Endothelial cell of umbilical vein (primary cell): Measurements from ENCODE around the gene FLT1. TPM values are rescaled to one million over a fixed set of nuclear protein-coding genes. Genes with fewer than 3 reads are reported as not detected.

Source experiments
- BruUV-seq: library from RNA; stranded (reverse); fragments of 400-500 nt; replicated peaks from 2 replicates; lab custom pipeline; 2021; lab: Mats Ljungman, UMichigan
- CTCF ChIA-PET: fragments of 300-600, 350-600 bp; sonication (Branson Sonifier 250); formaldehyde crosslinking; loops from one replicate; lab custom pipeline; 2021; ENCODE audit warnings: antibody characterized with exemption, inconsistent platforms; lab: Charles Lee
- POLR2A ChIA-PET: fragments of 300-600, 350-600 bp; sonication (Branson Sonifier 250); formaldehyde crosslinking; loops from one replicate; lab custom pipeline; 2021; ENCODE audit warnings: antibody characterized with exemption, inconsistent platforms; lab: Charles Lee
- DNase-seq: peaks from one replicate; pipeline ENCODE4 v3.0.0-alpha.2; 2011; ENCODE audit warnings: low read depth, low spot score
- FAIRE-seq: peaks from 2 replicates; lab custom pipeline; 2011; peaks lifted over from hg19 to GRCh38; lab: Jason Lieb, UNC
- H2AFZ ChIP-seq: 2 replicates; pipeline ENCODE4 v1.6.0; 2012; ENCODE audit warnings: low read depth, low read length, control low read depth, inconsistent platforms
- H3K27ac ChIP-seq: 2 replicates; pipeline ENCODE4 v1.5.1; 2011; ENCODE audit warnings: low read depth, mild to moderate bottlenecking, control low read depth, low read length, moderate library complexity; ENCODE audit not compliant: insufficient read depth
- H3K27me3 ChIP-seq, 2 experiments: 2 replicates each; pipeline versions ENCODE4 v1.6.0 to v1.6.1; 2011; ENCODE audit warnings: low read length in 2 of 2, mixed read lengths in 1 of 2; ENCODE audit not compliant: control insufficient read depth in 2 of 2, insufficient read depth in 2 of 2
- H3K36me3 ChIP-seq, 2 experiments: 2 replicates in 1 of 2; 3 replicates in 1 of 2; pipeline ENCODE4 v1.5.1; 2011; ENCODE audit warnings: low read length in 2 of 2, mild to moderate bottlenecking in 1 of 2, moderate library complexity in 1 of 2; ENCODE audit not compliant: control insufficient read depth in 2 of 2, insufficient read depth in 2 of 2; ENCODE audit errors: extremely low read depth in 1 of 2
- H3K4me1 ChIP-seq: 3 replicates; pipeline ENCODE4 v1.5.1; 2011; ENCODE audit warnings: mild to moderate bottlenecking, low read length; ENCODE audit not compliant: control insufficient read depth, insufficient read depth; ENCODE audit errors: extremely low read depth
- H3K4me2 ChIP-seq: 2 replicates; pipeline ENCODE4 v1.6.1; 2011; ENCODE audit warnings: low read length, control low read depth, mixed read lengths; ENCODE audit not compliant: insufficient read depth
- H3K4me3 ChIP-seq, 3 experiments: fragments of 200-600 bp in 1 of 3; sonication (generic), shearing (Covaris generic) in 1 of 3; replicated peaks in 1 of 3; 2 replicates each; pipeline ENCODE4 v1.5.1; 2011 to 2016; ENCODE audit warnings: control low read depth in 3 of 3, low read length in 3 of 3, mild to moderate bottlenecking in 2 of 3, inconsistent platforms in 1 of 3, low read depth in 1 of 3, moderate library complexity in 1 of 3; ENCODE audit not compliant: insufficient read depth in 1 of 3
- H3K79me2 ChIP-seq: 2 replicates; pipeline ENCODE4 v1.6.0; 2012; ENCODE audit warnings: low read length, inconsistent platforms; ENCODE audit not compliant: control insufficient read depth, insufficient read depth
- H3K9ac ChIP-seq: replicated peaks from 2 replicates; pipeline ENCODE3; 2011; ENCODE audit warnings: low read length, control low read depth; ENCODE audit not compliant: insufficient read depth; ENCODE audit errors: extremely low read depth
- H3K9me1 ChIP-seq: replicated peaks from 3 replicates; pipeline ENCODE4 v1.6.0; 2011; ENCODE audit warnings: mild to moderate bottlenecking, low read length; ENCODE audit not compliant: control insufficient read depth, insufficient read depth; ENCODE audit errors: extremely low read depth
- H3K9me3 ChIP-seq: replicated peaks from 2 replicates; pipeline ENCODE4 v1.5.1; 2012; ENCODE audit warnings: low read length, inconsistent platforms; ENCODE audit not compliant: control insufficient read depth, insufficient read depth
- H4K20me1 ChIP-seq: replicated peaks from 2 replicates; pipeline ENCODE3; 2011; ENCODE audit warnings: mild to moderate bottlenecking, low read length; ENCODE audit not compliant: control insufficient read depth, insufficient read depth; ENCODE audit errors: extremely low read depth
- EZH2 ChIP-seq: IDR thresholded peaks from 2 replicates; pipeline ENCODE4 v1.6.1; 2012; ENCODE audit warnings: borderline replicate concordance, low read depth, mild to moderate bottlenecking, moderate library complexity, low read length, inconsistent platforms; ENCODE audit not compliant: severe bottlenecking
- FOS ChIP-seq: IDR thresholded peaks from 2 replicates; pipeline ENCODE4 v1.6.1; 2011; ENCODE audit warnings: mild to moderate bottlenecking, low read length, moderate library complexity, borderline replicate concordance; ENCODE audit not compliant: insufficient read depth
- GATA2 ChIP-seq: IDR thresholded peaks from 2 replicates; pipeline ENCODE4 v1.7.0; 2011; ENCODE audit warnings: low read depth, mild to moderate bottlenecking, moderate library complexity, mixed read lengths, low read length; ENCODE audit not compliant: insufficient read length, insufficient read depth
- JUN ChIP-seq: IDR thresholded peaks from 2 replicates; pipeline ENCODE4 v1.6.1; 2011; ENCODE audit warnings: borderline replicate concordance, low read depth; ENCODE audit not compliant: insufficient read length, insufficient read depth
- MYC ChIP-seq: IDR thresholded peaks from one replicate; pipeline ENCODE4 v1.6.1; 2011; ENCODE audit warnings: mild to moderate bottlenecking, low read depth, low read length
- POLR2A ChIP-seq: IDR thresholded peaks from 2 replicates; pipeline ENCODE4 v1.6.1; 2012; ENCODE audit warnings: low read depth, mild to moderate bottlenecking, control low read depth, low read length
- POLR2AphosphoS5 ChIP-seq: IDR thresholded peaks from 2 replicates; pipeline ENCODE4 v1.6.1; 2012; ENCODE audit warnings: low read depth, mild to moderate bottlenecking, control low read depth, low read length, moderate library complexity; ENCODE audit not compliant: insufficient read depth
- dilution Hi-C: fragments of 300-500 bp; cut with MboI; formaldehyde crosslinking; loops from one replicate; pipeline ENCODE4 v1.15.0; 2019; ENCODE audit warnings: low sequenced_read_pairs; ENCODE audit not compliant: extremely low pct_ligation_motif_present
- intact Hi-C: fragments of 100-400 bp; cut with micrococcal nuclease; formaldehyde crosslinking; loops from one replicate; pipeline ENCODE4 v1.10.0; 2022
- polyA plus RNA-seq, 4 experiments: library from polyadenylated mRNA; depleted of rRNA in 3 of 4; stranded (reverse) in 3 of 4; unstranded in 1 of 4; fragments of >200 nt; gene quantifications; 2 replicates each; pipeline versions ENCODE4 v1.2.1 to v1.2.3, GENCODE V29; 2011 to 2012; ENCODE audit warnings: missing spikeins in 1 of 4
- total RNA-seq: library from RNA; stranded (reverse); gene quantifications from 2 replicates; pipeline ENCODE4 v1.2.3, GENCODE V29; 2021
- TF ChIP-seq, protein P1 (sequence below), 2 donors: IDR thresholded peaks; 1 replicate in 1 of 2; 2 replicates in 1 of 2; pipeline ENCODE4 v1.5.1; 2011; ENCODE audit warnings: low read length in 2 of 2, mild to moderate bottlenecking in 2 of 2, moderate library complexity in 2 of 2, control low read depth in 1 of 2, inconsistent platforms in 1 of 2, low read depth in 1 of 2; ENCODE audit not compliant: insufficient read depth in 1 of 2; ENCODE audit errors: extremely low read depth in 1 of 2
- TF ChIP-seq, protein P2 (sequence below): IDR thresholded peaks from 2 replicates; pipeline ENCODE4 v1.6.1; 2011; ENCODE audit not compliant: insufficient read depth, insufficient read length

FLT1 gene
- total and polyA plus RNA-seq, 2 donors (not counting 3 experiments of a cell fraction or from before 2014, with no cell fraction given), result 16.0 to 104 TPM

DNA sequence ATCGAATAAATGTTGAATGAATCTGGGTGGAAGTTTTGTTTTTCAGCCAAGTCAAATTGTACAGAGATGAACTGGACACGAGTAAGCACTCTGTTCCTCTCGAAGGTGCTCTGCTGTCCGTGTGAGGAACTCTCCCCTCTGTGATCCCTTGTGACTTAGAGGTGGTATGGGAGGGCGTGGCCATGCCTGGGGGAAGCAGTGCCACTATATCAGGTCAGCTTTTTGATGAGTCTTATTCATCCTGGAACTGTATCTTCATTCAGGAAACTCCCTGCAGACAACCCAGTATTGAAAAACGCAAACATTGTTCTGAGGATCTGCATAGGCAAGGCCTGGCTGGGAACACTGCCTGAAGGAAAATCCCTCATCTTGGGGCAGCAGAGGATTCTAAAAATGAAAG, 45.7 kb upstream of the FLT1 start:
- POLR2A ChIA-PET, result no interaction called here
- CTCF ChIA-PET, result interaction anchor here (1.0 to 1.6 kb wide), 2 partner anchors 9 to 14 kb away, joined by 3 to 4 read pairs; no protein-coding TSS in a partner anchor
- no peak overlapping the region for H3K4me2 ChIP-seq
- no TSS peak for BruUV-seq
- dilution Hi-C loops, result no loop called here
- TF ChIP-seq EZH2 (no peak), FOS (no peak), POLR2AphosphoS5 (no peak), MYC (no peak), POLR2A (no peak), GATA2 (no peak), JUN (no peak)
- TF ChIP-seq, protein P1, sequence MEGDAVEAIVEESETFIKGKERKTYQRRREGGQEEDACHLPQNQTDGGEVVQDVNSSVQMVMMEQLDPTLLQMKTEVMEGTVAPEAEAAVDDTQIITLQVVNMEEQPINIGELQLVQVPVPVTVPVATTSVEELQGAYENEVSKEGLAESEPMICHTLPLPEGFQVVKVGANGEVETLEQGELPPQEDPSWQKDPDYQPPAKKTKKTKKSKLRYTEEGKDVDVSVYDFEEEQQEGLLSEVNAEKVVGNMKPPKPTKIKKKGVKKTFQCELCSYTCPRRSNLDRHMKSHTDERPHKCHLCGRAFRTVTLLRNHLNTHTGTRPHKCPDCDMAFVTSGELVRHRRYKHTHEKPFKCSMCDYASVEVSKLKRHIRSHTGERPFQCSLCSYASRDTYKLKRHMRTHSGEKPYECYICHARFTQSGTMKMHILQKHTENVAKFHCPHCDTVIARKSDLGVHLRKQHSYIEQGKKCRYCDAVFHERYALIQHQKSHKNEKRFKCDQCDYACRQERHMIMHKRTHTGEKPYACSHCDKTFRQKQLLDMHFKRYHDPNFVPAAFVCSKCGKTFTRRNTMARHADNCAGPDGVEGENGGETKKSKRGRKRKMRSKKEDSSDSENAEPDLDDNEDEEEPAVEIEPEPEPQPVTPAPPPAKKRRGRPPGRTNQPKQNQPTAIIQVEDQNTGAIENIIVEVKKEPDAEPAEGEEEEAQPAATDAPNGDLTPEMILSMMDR (IDR thresholded peaks at IDR 0.05; ENCODE audit: extremely low read depth in 1 of 2, insufficient read depth in 1 of 2, low read depth in 1 of 2, low read length in 2 of 2), result no peak
- TF ChIP-seq, protein P2, sequence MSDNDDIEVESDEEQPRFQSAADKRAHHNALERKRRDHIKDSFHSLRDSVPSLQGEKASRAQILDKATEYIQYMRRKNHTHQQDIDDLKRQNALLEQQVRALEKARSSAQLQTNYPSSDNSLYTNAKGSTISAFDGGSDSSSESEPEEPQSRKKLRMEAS, result no peak
- no peaks in the 10 kb centered on the region for H3K9me3 ChIP-seq
- no peaks in the 10 kb centered on the region for H3K27me3 ChIP-seq
- FAIRE-seq (no peak), DNase-seq (no peak)
- H3K79me2 ChIP-seq, result no peaks in the 10 kb centered on the region
- no peak overlapping the region for H3K27ac ChIP-seq
- H3K4me3 ChIP-seq, result no peak overlapping the region
- no peak overlapping the region for H3K9ac ChIP-seq
- no peaks in the 10 kb centered on the region for H4K20me1 ChIP-seq
- H3K4me1 ChIP-seq, result no peaks in the 10 kb centered on the region
- H3K36me3 ChIP-seq, result no peaks in the 10 kb centered on the region
- intact Hi-C loops, result no loop called here
- H2AFZ ChIP-seq, result no peak overlapping the region
- no peaks in the 10 kb centered on the region for H3K9me1 ChIP-seq
